ENCODE measurements around the gene TMPRSS11E.

- TF ChIP-seq, protein P1, sequence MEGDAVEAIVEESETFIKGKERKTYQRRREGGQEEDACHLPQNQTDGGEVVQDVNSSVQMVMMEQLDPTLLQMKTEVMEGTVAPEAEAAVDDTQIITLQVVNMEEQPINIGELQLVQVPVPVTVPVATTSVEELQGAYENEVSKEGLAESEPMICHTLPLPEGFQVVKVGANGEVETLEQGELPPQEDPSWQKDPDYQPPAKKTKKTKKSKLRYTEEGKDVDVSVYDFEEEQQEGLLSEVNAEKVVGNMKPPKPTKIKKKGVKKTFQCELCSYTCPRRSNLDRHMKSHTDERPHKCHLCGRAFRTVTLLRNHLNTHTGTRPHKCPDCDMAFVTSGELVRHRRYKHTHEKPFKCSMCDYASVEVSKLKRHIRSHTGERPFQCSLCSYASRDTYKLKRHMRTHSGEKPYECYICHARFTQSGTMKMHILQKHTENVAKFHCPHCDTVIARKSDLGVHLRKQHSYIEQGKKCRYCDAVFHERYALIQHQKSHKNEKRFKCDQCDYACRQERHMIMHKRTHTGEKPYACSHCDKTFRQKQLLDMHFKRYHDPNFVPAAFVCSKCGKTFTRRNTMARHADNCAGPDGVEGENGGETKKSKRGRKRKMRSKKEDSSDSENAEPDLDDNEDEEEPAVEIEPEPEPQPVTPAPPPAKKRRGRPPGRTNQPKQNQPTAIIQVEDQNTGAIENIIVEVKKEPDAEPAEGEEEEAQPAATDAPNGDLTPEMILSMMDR (conservative IDR thresholded peaks at IDR 0.05; ENCODE audit: low read length): no peak
- TF ChIP-seq EZH2phosphoT487 (IDR thresholded peaks at IDR 0.05; ENCODE audit: borderline replicate concordance): no peak
Measured at GRCh38 chr4:68434836-68435235, 12.4 kb upstream of the TMPRSS11E start.
